ENCODE results near the gene CSNK1G3. TPM values are rescaled to one million over a fixed set of nuclear protein-coding genes. Genes with fewer than 3 reads are reported as not detected.

CSNK1G3 gene
- total and polyA plus RNA-seq, 2 of the 4 experiments (the other 2 are of a cell fraction) = 16.4 to 26.2 TPM

GRCh38 chr5:123514615-123515355, 2.8 kb downstream of the CSNK1G3 start:
- Histone ChIP-seq H2AK5ac (ENCODE audit: low read depth, low read length) (no peak overlapping the region), H4K5ac (ENCODE audit: low read depth, low read length) (no peak overlapping the region), H3K27ac (ENCODE audit: insufficient read depth, low read length) (no peak overlapping the region), H3K36me3 (ENCODE audit: control insufficient read depth, insufficient read depth, low read length) (no peaks in the 10 kb centered on the region), H2BK5ac (ENCODE audit: low read depth, low read length, poor library complexity, severe bottlenecking) (peak overlapping the region; percentile 38), H3K9ac (ENCODE audit: low read depth, low read length) (no peak overlapping the region), H3K4me1 (ENCODE audit: control insufficient read depth, insufficient read depth, low read length) (peaks cover 6% of the 10 kb centered on the region), H2AFZ (replicated peaks; ENCODE audit: low read length, poor library complexity) (no peak overlapping the region), H3K4me3 (ENCODE audit: insufficient read depth, low read depth, low read length) (no peak overlapping the region), H3K9me3 (ENCODE audit: control insufficient read depth, insufficient read depth, low read length) (no peaks in the 10 kb centered on the region), H3K79me1 (ENCODE audit: low read depth in 1 of 2, low read length in 2 of 2) (peaks cover 5 to 46% of the 10 kb centered on the region in 2 experiments; a peak in 3 of 4 replicates), H2BK20ac (ENCODE audit: low read depth, low read length) (no peak overlapping the region), H4K91ac (ENCODE audit: insufficient read depth, low read depth, low read length) (no peak overlapping the region), H3K4ac (ENCODE audit: low read depth, low read length) (peak overlapping the region; percentile 3; the same call in 1 of the 2 replicates), H3K56ac (ENCODE audit: extremely low read depth, insufficient read depth, low read length) (no peak overlapping the region), H4K20me1 (ENCODE audit: insufficient read depth, low read length) (peaks cover 32% of the 10 kb centered on the region), H2BK15ac (ENCODE audit: low read depth, low read length) (no peak overlapping the region), H2AK9ac (replicated peaks; ENCODE audit: low read depth, low read length, poor library complexity) (peak overlapping the region; percentile 11), H3K4me2 (ENCODE audit: low read depth, low read length) (peak overlapping the region; percentile 36; the same call in 1 of the 2 replicates), H4K8ac (ENCODE audit: low read depth in 2 of 2, low read length in 2 of 2) (no peak overlapping the region), H3K14ac (replicated peaks; ENCODE audit: low read depth, low read length) (no peak overlapping the region), H3K18ac (ENCODE audit: low read depth, low read length) (no peak overlapping the region), H3K23ac (ENCODE audit: low read depth, low read length) (peak overlapping the region; percentile 66; the same call in 1 of the 2 replicates), H2BK120ac (ENCODE audit: low read depth, low read length) (no peak overlapping the region), H3K27me3 (ENCODE audit: control insufficient read depth, insufficient read depth, low read length) (no peaks in the 10 kb centered on the region), H3K9me1 (ENCODE audit: insufficient read depth, low read length) (peaks cover 5% of the 10 kb centered on the region)
- ChIA-PET POLR2A (ENCODE audit: unreplicated experiment) (no interaction called here), CTCF (interaction anchor here (0.7 to 1.1 kb wide), 2 partner anchors 96 to 1394 kb away, joined by 3 read pairs; no protein-coding TSS in a partner anchor)
- no peak for TF ChIP-seq RCOR1 (IDR thresholded peaks at IDR 0.05; ENCODE audit: insufficient replicate concordance, low read length)
- no peak for TF ChIP-seq RAD21 (IDR thresholded peaks at IDR 0.05; ENCODE audit: low read length)
- TF ChIP-seq, protein P1, sequence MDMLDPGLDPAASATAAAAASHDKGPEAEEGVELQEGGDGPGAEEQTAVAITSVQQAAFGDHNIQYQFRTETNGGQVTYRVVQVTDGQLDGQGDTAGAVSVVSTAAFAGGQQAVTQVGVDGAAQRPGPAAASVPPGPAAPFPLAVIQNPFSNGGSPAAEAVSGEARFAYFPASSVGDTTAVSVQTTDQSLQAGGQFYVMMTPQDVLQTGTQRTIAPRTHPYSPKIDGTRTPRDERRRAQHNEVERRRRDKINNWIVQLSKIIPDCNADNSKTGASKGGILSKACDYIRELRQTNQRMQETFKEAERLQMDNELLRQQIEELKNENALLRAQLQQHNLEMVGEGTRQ (IDR thresholded peaks at IDR 0.05; ENCODE audit: low read depth, low read length) = no peak
- no peak for TF ChIP-seq RFX5 (IDR thresholded peaks at IDR 0.05; ENCODE audit: low read depth, low read length)
- no peak for TF ChIP-seq SMC3 (IDR thresholded peaks at IDR 0.05; ENCODE audit: low read depth, low read length)
- no peak for TF ChIP-seq MAZ (IDR thresholded peaks at IDR 0.05; ENCODE audit: borderline replicate concordance, low read depth, low read length)
- TF ChIP-seq, protein P2, sequence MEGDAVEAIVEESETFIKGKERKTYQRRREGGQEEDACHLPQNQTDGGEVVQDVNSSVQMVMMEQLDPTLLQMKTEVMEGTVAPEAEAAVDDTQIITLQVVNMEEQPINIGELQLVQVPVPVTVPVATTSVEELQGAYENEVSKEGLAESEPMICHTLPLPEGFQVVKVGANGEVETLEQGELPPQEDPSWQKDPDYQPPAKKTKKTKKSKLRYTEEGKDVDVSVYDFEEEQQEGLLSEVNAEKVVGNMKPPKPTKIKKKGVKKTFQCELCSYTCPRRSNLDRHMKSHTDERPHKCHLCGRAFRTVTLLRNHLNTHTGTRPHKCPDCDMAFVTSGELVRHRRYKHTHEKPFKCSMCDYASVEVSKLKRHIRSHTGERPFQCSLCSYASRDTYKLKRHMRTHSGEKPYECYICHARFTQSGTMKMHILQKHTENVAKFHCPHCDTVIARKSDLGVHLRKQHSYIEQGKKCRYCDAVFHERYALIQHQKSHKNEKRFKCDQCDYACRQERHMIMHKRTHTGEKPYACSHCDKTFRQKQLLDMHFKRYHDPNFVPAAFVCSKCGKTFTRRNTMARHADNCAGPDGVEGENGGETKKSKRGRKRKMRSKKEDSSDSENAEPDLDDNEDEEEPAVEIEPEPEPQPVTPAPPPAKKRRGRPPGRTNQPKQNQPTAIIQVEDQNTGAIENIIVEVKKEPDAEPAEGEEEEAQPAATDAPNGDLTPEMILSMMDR (conservative IDR thresholded peaks at IDR 0.05; ENCODE audit: low read depth, low read length) = no peak
- TF ChIP-seq CHD1 (IDR thresholded peaks at IDR 0.05; ENCODE audit: low read depth, low read length) = no peak
- no peak for TF ChIP-seq BHLHE40 (IDR thresholded peaks at IDR 0.05; ENCODE audit: low read depth, low read length)
- no peak for TF ChIP-seq CEBPB (IDR thresholded peaks at IDR 0.05; ENCODE audit: low read depth, low read length)
- TF ChIP-seq, protein P3, sequence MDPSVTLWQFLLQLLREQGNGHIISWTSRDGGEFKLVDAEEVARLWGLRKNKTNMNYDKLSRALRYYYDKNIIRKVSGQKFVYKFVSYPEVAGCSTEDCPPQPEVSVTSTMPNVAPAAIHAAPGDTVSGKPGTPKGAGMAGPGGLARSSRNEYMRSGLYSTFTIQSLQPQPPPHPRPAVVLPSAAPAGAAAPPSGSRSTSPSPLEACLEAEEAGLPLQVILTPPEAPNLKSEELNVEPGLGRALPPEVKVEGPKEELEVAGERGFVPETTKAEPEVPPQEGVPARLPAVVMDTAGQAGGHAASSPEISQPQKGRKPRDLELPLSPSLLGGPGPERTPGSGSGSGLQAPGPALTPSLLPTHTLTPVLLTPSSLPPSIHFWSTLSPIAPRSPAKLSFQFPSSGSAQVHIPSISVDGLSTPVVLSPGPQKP (IDR thresholded peaks at IDR 0.05; ENCODE audit: borderline replicate concordance, low read depth, low read length) = no peak
- no peak for TF ChIP-seq POLR2A (IDR thresholded peaks at IDR 0.05; ENCODE audit: low read depth, low read length)
- no peak for TF ChIP-seq NFE2L2 (IDR thresholded peaks at IDR 0.05; ENCODE audit: low read depth, low read length)
- dilution Hi-C loops (cut with HindIII; ENCODE audit: low sequenced_read_pairs, unreplicated experiment) (no loop called here), intact Hi-C loops (cut with micrococcal nuclease) (no loop called here), in situ Hi-C loops (cut with MboI; ENCODE audit: low sequenced_read_pairs) (no loop called here)
- ATAC-seq (ENCODE audit: low read depth) (no peak), DNase-seq (no peak)
- WGBS, 2 experiments (ENCODE audit: extremely low coverage in 2 of 2, insufficient read length in 1 of 2) = 100% methylated on average over 1 of the region's 5 CpGs; no CpG with 5 or more reads in 1 of the 2 experiments
- no TSS peak for BruUV-seq (replicated peaks)

All from IMR-90 (cell line).